Right lobe of liver (tissue), 6 donors: ENCODE data around the gene RAPGEF2. TPM values are rescaled to one million over a fixed set of nuclear protein-coding genes. Genes with fewer than 3 reads are reported as not detected.

Experiments
- ATAC-seq, 4 donors: fragments of 200-7000 bp; cut with Tn5 transposase; one replicate each; pipeline ENCODE4 v1.9.1; 2020; ENCODE audit warnings: mild to moderate bottlenecking in 4 of 4, moderate library complexity in 4 of 4
- DNase-seq, 3 donors: peaks; one replicate each; pipeline ENCODE4 v3.0.0-alpha.2; 2020
- H3K27ac ChIP-seq, 3 donors: fragments of 200-600 bp; one replicate each; pipeline ENCODE4 v1.8.0; 2022
- H3K27me3 ChIP-seq, 2 donors: fragments of 200-600 bp; one replicate each; pipeline ENCODE4 v1.8.0; 2022
- H3K36me3 ChIP-seq, 4 donors: fragments of 200-600 bp; sonication (generic) in 1 of 4; one replicate each; pipeline versions ENCODE4 v1.5.1 to v1.8.0; 2017 to 2022; ENCODE audit warnings: control low read depth in 1 of 4
- H3K4me1 ChIP-seq, 4 donors: fragments of 200-600 bp; sonication (generic) in 1 of 4; one replicate each; pipeline versions ENCODE4 v1.5.1 to v1.8.0; 2017 to 2022; ENCODE audit warnings: control low read depth in 1 of 4
- H3K4me3 ChIP-seq, 3 donors: fragments of 200-600 bp; one replicate each; pipeline ENCODE4 v1.8.0; 2022
- H3K9me3 ChIP-seq, 4 donors: fragments of 200-600 bp; sonication (generic) in 1 of 4; one replicate each; pipeline versions ENCODE4 v1.5.1 to v1.8.0; 2017 to 2022; ENCODE audit warnings: control low read depth in 1 of 4
- POLR2A ChIP-seq: fragments of 450-650 bp; IDR thresholded peaks from one replicate; pipeline ENCODE4 v1.6.1; 2017; ENCODE audit warnings: antibody characterized with exemption, mild to moderate bottlenecking
- WGBS: methylation state at CpG from one replicate; pipeline ENCODE4 v1.1.6; 2018; ENCODE audit warnings: low coverage, low lambda C conversion rate; ENCODE audit not compliant: insufficient coverage; ENCODE audit errors: missing lambda C conversion rate; 5-methylcytosine and 5-hydroxymethylcytosine counted together
- intact Hi-C, 2 donors: fragments of 100-400 bp; cut with DNase I; formaldehyde crosslinking; loops; one replicate each; pipeline versions ENCODE4 v1.11.2 to v1.14.1; 2022
- total RNA-seq, 6 experiments: library from RNA; depleted of rRNA in 2 of 6; stranded (reverse); fragments of >200 nt in 2 of 6; fragmentation: NEBNext Ultra II Directional in 3 of 6; extraction: Animal tissue kit (Norgen Biotek cat#: 25700) in 3 of 6; gene quantifications; one replicate each; pipeline versions ENCODE4 v1.1.0 to v1.2.4, GENCODE V29; 2016 to 2023
- TF ChIP-seq, protein P1 (sequence below), 4 donors: fragments of 200-600 bp in 3 of 4; fragments of 450-650 bp in 1 of 4; IDR thresholded peaks; one replicate each; pipeline versions ENCODE4 v1.5.1 to v1.8.0; 2016 to 2022; ENCODE audit warnings: antibody characterized with exemption in 4 of 4, mild to moderate bottlenecking in 2 of 4
- donor health status: DM: no; HTN: yes; CAD: no.
- donor health status: DM: no; HTN: no; CAD: no.
- donor health status: DM: no; HTN: no; CAD: no.
- donor health status: DM: no; HTN: yes; CAD: no.
- donor health status: DM: no; HTN: yes; CAD: no.

Gene RAPGEF2
- total RNA-seq, 6 experiments from 2014 or later: 22.1 to 32.1 (median 27.2) TPM

DNA sequence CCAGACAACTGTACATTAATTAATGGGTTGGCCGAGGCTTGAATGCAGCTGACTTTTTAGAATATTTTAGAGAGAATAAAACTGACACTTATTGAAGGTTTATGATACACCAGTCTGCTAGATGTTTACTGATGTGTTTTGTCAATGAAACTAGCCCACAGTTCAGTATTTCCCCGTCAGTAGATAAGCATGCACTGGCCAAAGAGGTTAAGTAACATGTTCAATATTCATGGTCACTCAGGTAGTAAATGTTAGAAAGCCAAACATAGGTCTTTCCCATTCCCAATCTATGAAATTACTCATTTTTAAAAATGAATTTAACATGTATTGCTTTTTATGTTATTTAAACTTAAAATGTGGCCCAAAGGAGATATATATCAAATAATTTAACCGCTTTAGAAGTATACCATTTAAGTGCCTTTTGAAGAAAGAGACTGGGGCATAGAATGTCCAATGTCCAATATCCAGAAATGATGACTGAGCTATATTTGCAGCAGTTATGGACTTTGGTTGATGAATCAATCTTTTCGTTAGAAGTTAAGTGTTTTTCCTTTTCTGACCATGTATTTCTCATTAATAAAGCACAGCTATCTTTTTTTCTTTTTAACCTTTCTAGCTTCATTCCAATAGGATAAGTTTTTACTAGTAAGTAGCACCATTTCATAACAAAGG is 156.1 kb downstream of the RAPGEF2 start:
- Histone ChIP-seq H3K27me3 (no peaks in the 10 kb centered on the region), H3K4me1 (peaks cover 0 to 20% (median 4%) of the 10 kb centered on the region in 4 donors), H3K4me3 (no peak overlapping the region), H3K27ac (peak overlapping the region; percentile 37 to 85 (median 78)), H3K9me3 (no peaks in the 10 kb centered on the region), H3K36me3 (no peaks in the 10 kb centered on the region)
- TF ChIP-seq POLR2A: no peak
- TF ChIP-seq, protein P1, sequence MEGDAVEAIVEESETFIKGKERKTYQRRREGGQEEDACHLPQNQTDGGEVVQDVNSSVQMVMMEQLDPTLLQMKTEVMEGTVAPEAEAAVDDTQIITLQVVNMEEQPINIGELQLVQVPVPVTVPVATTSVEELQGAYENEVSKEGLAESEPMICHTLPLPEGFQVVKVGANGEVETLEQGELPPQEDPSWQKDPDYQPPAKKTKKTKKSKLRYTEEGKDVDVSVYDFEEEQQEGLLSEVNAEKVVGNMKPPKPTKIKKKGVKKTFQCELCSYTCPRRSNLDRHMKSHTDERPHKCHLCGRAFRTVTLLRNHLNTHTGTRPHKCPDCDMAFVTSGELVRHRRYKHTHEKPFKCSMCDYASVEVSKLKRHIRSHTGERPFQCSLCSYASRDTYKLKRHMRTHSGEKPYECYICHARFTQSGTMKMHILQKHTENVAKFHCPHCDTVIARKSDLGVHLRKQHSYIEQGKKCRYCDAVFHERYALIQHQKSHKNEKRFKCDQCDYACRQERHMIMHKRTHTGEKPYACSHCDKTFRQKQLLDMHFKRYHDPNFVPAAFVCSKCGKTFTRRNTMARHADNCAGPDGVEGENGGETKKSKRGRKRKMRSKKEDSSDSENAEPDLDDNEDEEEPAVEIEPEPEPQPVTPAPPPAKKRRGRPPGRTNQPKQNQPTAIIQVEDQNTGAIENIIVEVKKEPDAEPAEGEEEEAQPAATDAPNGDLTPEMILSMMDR (IDR thresholded peaks at IDR 0.05): no peak
- WGBS: 37% methylated on average over 4 of the region's 4 CpGs
- ATAC-seq (peak; percentile 94 to 97 (median 96)), DNase-seq (no peak)
- intact Hi-C loops: no loop called here

DNA sequence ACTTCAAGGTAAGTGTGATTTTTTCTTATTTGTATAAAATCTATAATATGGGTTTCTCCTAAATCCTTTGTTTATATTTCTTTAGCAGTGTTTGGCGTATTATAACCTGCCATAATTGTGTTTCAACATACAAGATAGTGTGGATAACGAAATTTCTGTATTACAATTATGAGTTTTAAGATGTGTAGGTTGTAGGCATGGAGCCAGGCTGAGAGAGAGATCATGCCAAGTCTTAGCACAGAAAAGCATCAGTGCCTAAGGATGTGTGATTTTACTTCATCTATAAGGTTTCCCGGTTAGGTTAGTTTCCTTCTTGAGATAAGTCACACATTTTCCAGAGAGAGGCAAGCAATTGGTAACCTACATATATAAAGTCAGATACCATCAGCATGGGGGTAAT is 161.2 kb downstream of the RAPGEF2 start:
- Histone ChIP-seq H3K9me3 (no peaks in the 10 kb centered on the region), H3K36me3 (no peaks in the 10 kb centered on the region), H3K27ac (no peak overlapping the region), H3K4me1 (peaks cover 0 to 18% (median 6%) of the 10 kb centered on the region in 4 donors), H3K27me3 (no peaks in the 10 kb centered on the region), H3K4me3 (no peak overlapping the region)
- TF ChIP-seq POLR2A: no peak
- TF ChIP-seq, protein P1 (IDR thresholded peaks at IDR 0.05): no peak
- ATAC-seq (no peak), DNase-seq (no peak)
- intact Hi-C loops: no loop called here
- 79% methylated on average over 3 of the region's 3 CpGs for WGBS

DNA sequence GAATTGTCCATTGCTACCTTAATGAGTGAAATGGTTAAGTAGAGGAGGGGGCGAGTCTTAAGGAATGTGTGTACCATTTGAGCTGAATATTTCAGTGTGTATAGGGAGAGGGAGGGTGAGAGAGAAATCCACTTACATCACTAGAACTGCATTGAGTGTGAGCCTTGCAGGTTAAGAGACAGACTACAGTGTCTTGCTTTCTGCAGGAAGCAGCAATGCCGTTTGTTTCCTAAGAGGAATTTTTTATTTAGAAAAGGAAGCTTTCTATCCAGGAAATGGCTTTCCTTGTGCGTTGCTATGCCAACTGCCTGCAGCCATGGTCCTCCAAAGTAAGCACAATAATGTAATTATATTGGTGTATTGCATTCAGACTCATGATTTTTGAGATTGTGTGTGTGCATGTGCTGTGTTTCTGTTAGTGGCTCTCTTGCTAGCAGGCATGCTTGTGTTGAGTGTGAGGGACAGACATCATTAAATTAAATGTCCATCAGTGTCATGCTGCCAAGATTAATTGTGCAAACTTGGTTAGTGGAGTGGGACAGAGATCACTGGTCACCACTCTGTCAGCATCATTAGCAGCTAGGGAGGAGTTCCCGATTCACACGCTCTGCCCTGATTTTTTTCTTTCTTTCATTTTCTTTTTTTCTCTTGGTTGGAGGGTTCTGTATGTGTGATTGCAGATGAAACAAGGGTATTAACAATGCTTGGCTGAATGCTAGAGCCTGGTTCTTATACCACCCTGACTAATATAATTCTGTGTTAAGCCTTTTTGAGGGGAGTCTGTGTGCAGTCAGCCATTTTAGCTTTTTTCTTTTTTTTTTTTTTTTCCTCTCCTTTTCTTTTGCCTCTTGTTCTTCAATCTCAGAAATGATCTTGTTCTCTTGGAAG is 164.3 kb downstream of the RAPGEF2 start:
- TF ChIP-seq POLR2A: peak; percentile 45
- TF ChIP-seq, protein P1 (IDR thresholded peaks at IDR 0.05): no peak
- peak overlapping the region; percentile 2 to 54 (median 25) for H3K27ac ChIP-seq
- DNase-seq (no peak), ATAC-seq (peak; percentile 72 to 78 (median 76))
- peaks cover 0 to 12% (median 4%) of the 10 kb centered on the region in 4 donors for H3K4me1 ChIP-seq
- peak overlapping the region; percentile 9 to 27 (median 18) for H3K4me3 ChIP-seq
- H3K27me3 ChIP-seq: no peaks in the 10 kb centered on the region
- H3K9me3 ChIP-seq: no peaks in the 10 kb centered on the region
- intact Hi-C loops: no loop called here
- WGBS: 35% methylated on average over 5 of the region's 5 CpGs
- no peaks in the 10 kb centered on the region for H3K36me3 ChIP-seq

DNA sequence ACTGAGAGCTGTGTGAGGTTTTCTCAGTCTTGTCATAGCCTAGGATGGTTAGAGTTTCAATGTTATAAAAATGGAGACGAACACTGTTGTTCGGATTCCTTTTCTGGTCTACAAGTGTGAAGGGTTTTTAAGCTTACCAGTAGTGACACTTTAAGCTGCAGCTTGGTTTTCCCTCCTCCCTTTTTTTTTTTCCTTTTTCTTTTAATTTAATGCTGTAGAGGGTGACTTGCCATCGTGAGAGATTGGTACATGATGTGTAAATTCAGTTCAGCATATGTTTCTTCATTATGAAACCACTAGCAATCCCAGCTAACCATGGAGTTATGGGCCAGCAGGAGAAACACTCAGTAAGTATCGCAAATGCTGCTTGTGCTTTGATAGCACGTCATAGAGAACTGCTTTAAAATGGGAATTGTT is 165.0 kb downstream of the RAPGEF2 start:
- DNase-seq: no peak
- Histone ChIP-seq H3K27me3 (no peaks in the 10 kb centered on the region), H3K9me3 (no peaks in the 10 kb centered on the region), H3K27ac (peak overlapping the region; percentile 2 to 54 (median 25)), H3K36me3 (no peaks in the 10 kb centered on the region), H3K4me1 (peaks cover 0 to 18% (median 5%) of the 10 kb centered on the region in 4 donors), H3K4me3 (peak overlapping the region; percentile 9 to 27 (median 18))
- no peak for TF ChIP-seq POLR2A
- TF ChIP-seq, protein P1 (IDR thresholded peaks at IDR 0.05): no peak
- intact Hi-C loops: no loop called here
- WGBS: 29% methylated on average over 5 of the region's 5 CpGs
- ATAC-seq: peak; percentile 29 to 60 (median 43)
